Calu3 (cell line): ENCODE data around the gene NTSR1. TPM values are rescaled to one million over a fixed set of nuclear protein-coding genes. Genes with fewer than 3 reads are reported as not detected.

Experiments
- BruUV-seq: library from RNA; stranded (reverse); fragments of 400-500 nt; replicated peaks from 2 replicates; lab custom pipeline; 2021; lab: Mats Ljungman, UMichigan
- CTCF ChIA-PET: fragments of 300-600 bp; sonication (Branson Sonifier 250); formaldehyde crosslinking; loops from one replicate; lab custom pipeline; 2022; ENCODE audit warnings: antibody characterized with exemption; lab: Charles Lee
- DNase-seq: peaks from one replicate; pipeline ENCODE4 v3.0.0; 2022
- H3K27ac Mint-ChIP-seq: one replicate; pipeline ENCODE4 v1.8.0; 2022; ENCODE audit warnings: mixed read lengths; ENCODE audit not compliant: unreplicated experiment
- H3K27me3 Mint-ChIP-seq: one replicate; pipeline ENCODE4 v1.8.0; 2022; ENCODE audit warnings: mixed read lengths; ENCODE audit not compliant: unreplicated experiment
- H3K36me3 Mint-ChIP-seq: one replicate; pipeline ENCODE4 v1.8.0; 2022; ENCODE audit warnings: mild to moderate bottlenecking, moderate library complexity, mixed read lengths; ENCODE audit not compliant: insufficient read depth, unreplicated experiment
- H3K4me1 Mint-ChIP-seq: one replicate; pipeline ENCODE4 v1.8.0; 2022; ENCODE audit warnings: mild to moderate bottlenecking, low read depth, mixed read lengths; ENCODE audit not compliant: unreplicated experiment
- H3K4me3 Mint-ChIP-seq: one replicate; pipeline ENCODE4 v1.8.0; 2022; ENCODE audit warnings: mild to moderate bottlenecking, low read depth, moderate library complexity, mixed read lengths; ENCODE audit not compliant: unreplicated experiment
- H3K9me3 Mint-ChIP-seq: one replicate; pipeline ENCODE4 v1.8.0; 2022; ENCODE audit warnings: low read depth, mixed read lengths; ENCODE audit not compliant: unreplicated experiment
- CTCF ChIP-seq: fragments of 200-600 bp; IDR thresholded peaks from one replicate; pipeline ENCODE4 v1.8.0; 2022; ENCODE audit warnings: antibody characterized with exemption; ENCODE audit not compliant: unreplicated experiment
- intact Hi-C: fragments of 100-400 bp; cut with micrococcal nuclease; formaldehyde crosslinking; loops from one replicate; pipeline ENCODE4 v1.10.0; 2022; ENCODE audit not compliant: unreplicated experiment
- total RNA-seq: library from RNA; stranded (reverse); gene quantifications from 2 replicates; pipeline ENCODE4 v1.2.3, GENCODE V29; 2022

The NTSR1 gene
- total RNA-seq, 1 experiment from 2014 or later = not detected

- no peak for DNase-seq
- Mint-ChIP-seq H3K36me3 (peaks cover 78% of the 10 kb centered on the region), H3K9me3 (no peaks in the 10 kb centered on the region), H3K4me3 (no peak overlapping the region), H3K27ac (no peak overlapping the region), H3K4me1 (peaks cover 11% of the 10 kb centered on the region), H3K27me3 (peaks cover 23% of the 10 kb centered on the region)
- TF ChIP-seq CTCF = no peak
- intact Hi-C loops = no loop called here
- CTCF ChIA-PET = interaction anchor here (0.7 kb wide), 1 partner anchor 146 kb away, joined by 10 read pairs; no protein-coding TSS in a partner anchor
- BruUV-seq = no TSS peak
Measured at GRCh38 chr20:62811720-62812119, 103.1 kb downstream of the NTSR1 start.

Other genes with a start within 250 kb of the NTSR1 start
- gene GATA5, start 232.8 kb upstream of the NTSR1 start, total RNA-seq = not detected in 2 replicates
- 51.9 and 63.9 TPM in 2 replicates for gene SLCO4A1, start 66.3 kb upstream of the NTSR1 start, total RNA-seq
- 28.9 and 31.8 TPM in 2 replicates for gene MRGBP, start 87.6 kb downstream of the NTSR1 start, total RNA-seq
- 80.1 and 98.2 TPM in 2 replicates for gene OGFR, start 96.0 kb downstream of the NTSR1 start, total RNA-seq
- 2.7 TPM in 2 replicates for gene COL9A3, start 108.2 kb downstream of the NTSR1 start, total RNA-seq
- 18.9 and 22.3 TPM in 2 replicates for gene TCFL5, start 153.0 kb downstream of the NTSR1 start, total RNA-seq
- gene DIDO1, start 217.7 kb downstream of the NTSR1 start, total RNA-seq = 75.6 and 77.1 TPM in 2 replicates
- 64.3 and 64.6 TPM in 2 replicates for gene GID8, start 229.3 kb downstream of the NTSR1 start, total RNA-seq
- 12.0 and 18.8 TPM in 2 replicates for gene SLC17A9, start 243.9 kb downstream of the NTSR1 start, total RNA-seq